ENCODE data around the gene PODXL.
"Not testable (repeated sequence)": the region's sequence is repeated elsewhere in the genome, so short reads cannot be mapped to it uniquely, and the experiment has no call there.

PODXL gene

DNA sequence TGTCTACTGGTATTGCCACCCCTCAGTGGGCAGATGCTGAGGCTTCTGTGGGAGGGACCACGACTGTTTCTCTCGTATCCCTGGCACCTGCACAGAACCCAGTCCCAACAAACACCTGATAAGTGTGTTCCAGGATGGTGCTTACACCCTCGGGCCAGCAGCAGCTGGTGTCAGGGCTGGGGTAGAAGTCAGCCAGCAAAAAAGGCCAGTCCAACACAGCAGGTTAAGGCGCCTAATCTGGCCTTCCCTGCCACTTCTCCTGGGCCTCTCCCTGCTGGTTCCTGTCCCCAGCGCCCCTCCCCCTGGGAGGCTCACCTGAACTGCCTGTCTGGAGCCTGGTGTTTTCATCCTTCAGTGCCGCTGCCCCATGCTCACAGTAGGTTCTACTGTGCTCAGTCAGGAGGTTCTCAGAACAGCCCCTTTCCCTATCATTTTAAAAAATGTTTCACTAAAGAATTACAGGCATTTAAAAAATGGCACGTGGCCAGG lies 20.0 kb downstream of the PODXL start:
- DNase-seq: no peak

DNA sequence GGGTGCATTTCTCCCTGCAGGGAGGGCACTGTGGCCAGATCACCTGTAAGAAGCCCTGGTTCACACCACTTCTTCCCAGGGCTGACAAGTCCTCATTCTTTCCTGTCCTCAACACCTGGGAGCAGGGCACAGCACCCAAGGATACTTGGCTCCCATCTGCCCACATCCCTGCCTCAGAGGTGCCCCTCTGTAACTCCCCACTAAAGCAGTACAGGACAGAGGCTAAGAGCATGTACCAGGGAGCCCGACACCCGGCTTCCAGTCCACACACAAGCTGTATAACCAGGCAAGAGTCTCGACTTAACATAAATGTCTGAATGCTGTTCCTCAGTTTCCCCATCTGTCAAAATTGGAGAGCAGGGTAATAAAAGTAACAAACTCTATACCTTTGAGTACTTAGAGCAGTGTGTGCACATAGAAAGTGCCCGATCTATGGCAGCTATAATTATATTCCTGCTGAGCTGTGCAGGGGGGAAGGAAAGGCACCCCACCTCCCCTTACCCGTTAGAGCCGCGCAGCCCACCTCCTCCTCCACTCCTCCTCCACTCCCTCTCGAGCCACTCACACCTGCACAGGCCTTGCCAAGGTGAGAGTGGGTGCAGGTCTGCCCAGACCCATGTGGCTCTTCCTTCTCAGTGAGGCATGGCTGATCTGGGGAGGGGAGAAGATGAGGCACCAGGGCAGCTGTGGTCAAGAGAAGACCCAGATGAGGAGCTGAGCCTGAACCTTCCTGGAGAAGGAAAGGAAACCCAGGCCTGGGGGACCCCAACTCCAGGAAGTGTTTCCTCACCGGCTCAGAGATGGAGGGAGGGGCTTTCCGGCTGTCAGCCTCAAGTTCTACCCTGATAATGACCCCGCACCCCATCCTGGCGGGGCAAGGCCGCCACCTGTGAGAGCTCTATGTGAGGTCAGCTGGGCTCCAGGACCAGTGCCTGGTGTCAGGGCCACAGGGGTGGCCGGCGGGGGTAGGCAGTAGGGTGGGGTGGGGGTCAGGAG lies 22.6 kb downstream of the PODXL start:
- DNase-seq: no peak

DNA sequence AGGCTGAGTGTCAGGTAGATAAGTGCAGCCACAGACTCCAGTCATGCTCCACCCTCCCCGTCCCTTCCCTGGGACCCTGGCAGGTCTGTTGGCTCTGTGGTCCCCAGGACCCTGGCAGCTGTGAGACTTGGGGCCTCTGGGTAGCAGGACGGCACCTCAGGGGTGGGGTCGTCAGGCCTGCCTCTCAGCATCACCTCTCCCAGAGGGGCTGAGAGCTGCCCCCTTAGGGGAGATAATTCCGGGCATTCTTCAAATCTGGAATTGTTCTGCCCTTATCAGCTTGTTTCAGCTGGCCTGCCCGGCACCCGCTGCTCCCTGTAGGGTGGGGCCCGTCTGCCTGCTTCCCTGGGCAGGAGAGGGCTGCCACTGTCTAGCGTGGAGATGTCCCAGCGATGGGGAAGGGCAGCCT lies 23.3 kb downstream of the PODXL start:
- no peak for DNase-seq

DNA sequence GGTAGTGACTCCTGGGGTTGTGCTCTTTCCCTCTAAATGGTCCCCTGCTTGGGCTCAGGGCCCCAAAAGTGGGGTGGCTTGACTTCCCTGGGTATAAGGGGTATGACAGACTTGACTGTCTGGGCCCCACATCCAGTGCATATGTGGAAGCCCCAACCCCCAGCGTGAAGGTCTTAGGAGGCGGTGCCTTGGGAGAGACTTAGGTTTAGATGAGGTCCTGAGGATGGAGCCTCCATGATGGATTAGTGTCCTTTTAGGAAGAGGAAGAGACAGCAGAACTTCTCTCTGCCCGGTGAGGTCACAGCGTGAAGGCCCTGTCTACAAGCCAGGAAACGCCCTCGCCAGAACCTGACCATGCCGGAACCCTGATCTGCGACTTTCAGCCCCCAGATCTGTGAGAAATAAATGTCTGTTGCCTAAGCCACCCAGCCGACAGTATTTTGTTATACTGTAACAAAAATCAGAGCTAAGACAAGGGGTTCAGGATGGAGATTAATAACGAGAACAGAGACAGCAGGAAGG lies 23.8 kb downstream of the PODXL start:
- DNase-seq: no peak

DNA sequence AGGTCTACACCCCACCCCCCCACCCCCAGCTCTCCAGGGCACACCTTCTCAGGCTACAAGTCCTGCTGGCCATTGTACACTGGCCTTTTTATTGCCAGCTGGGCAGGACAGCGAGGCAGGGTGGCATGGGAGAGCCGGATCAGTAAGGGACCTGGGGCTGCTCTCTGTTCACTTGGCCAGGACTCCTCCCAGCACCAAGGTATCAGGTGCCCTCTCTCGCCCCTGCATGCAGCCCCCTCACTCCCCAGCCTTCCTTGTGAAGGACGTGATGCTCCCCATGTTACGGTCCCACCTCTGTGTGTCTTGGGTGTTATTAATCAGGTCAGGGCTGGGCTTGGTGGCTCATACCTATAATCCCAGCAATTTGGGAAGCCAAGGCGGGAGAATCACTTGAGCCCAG lies 26.3 kb downstream of the PODXL start:
- DNase-seq: no peak

DNA sequence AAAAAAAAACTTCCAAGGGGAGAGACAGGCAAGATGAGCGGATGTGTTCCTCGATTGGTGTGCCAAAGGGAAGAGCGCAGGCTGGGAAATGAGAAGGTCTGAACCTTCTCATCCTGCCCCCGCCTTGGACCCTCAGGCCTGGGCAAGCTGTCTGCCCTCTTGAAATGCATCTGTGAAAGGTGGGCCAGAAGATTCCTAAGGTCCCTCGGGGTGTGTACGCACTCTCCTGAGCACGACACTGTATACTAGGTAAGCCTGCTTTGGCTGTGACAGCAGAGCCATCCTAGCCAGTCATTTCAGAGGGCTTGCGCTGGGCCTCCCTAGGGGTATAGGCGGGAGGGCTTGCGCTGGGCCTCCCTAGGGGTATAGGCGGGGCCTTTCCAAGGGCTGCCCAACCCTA lies 26.8 kb downstream of the PODXL start:
- DNase-seq: no peak

DNA sequence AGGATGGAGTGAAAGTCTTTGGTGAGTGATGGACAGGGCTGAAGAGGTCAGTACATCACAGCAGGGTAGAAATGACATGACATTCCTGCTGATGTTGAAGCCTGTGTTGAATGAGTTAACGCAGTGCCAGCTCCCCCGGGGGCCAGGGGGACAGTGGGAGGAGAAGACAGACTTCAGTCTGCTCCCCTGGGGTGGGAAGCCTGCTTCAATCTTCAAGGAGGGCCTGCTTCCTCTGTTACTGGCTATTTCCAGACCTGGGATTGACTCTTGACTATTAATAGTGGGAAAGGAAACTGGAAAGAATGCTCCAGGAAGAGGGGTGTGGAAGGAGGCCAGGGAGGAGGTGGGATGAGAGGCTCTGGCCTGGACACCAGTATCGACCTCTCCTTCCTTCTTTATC lies 27.2 kb downstream of the PODXL start:
- DNase-seq: no peak

DNA sequence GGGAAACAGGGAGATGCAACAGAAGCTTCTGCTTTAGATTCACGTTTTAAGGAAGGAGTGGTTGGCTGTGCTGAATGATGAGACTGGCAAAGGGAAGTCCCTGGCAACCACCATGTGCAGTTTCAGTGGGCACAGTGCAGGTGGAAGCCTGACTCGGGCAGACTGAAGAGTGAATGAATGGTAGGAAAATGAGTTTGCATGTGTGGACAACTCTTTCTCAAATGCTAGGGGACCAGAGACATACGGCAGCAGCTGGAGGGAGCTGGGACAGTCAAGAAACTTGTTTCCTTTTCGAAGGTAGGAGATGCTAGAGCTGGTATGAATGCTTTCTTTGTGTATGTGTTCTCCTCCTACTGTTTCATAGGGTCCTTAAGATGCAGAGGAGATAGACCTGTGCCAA lies 29.0 kb downstream of the PODXL start:
- DNase-seq: no peak

DNA sequence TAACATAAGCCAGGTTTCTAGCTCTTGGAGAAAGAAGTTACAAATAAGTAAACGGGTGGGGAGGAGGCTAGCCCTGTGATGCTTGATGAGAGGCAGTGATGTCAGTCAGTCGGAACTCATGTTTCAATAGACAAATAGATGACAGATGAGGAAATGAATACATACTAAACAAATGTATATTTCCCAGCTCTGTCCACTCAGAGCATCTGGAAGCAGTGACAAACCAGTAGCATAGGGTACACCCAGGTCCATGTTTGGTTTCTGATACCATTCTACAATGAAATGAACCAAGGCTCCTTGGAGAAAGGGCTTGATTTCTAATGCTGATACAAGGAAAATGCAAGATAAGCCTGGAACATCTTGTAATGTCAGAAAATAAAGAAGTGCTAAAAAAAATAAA lies 30.6 kb downstream of the PODXL start:
- DNase-seq: no peak

DNA sequence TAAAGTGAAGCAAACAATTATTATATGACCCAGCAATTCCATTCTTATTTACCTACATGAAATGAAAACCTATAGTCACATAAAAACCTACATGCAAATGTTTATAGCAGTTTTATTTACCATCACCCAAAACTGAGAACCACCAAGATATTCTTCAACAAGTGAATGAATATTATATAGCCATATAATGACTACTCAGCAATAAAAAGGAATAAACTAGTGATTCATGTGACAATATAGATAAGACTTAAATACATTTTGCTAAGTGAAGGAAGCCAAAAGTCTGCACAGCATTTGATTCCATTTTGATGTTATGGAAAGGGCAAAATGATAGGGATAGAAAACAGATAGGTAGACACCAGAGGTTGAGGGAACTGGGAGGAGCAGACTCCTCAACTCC lies 31.7 kb downstream of the PODXL start:
- no peak for DNase-seq

DNA sequence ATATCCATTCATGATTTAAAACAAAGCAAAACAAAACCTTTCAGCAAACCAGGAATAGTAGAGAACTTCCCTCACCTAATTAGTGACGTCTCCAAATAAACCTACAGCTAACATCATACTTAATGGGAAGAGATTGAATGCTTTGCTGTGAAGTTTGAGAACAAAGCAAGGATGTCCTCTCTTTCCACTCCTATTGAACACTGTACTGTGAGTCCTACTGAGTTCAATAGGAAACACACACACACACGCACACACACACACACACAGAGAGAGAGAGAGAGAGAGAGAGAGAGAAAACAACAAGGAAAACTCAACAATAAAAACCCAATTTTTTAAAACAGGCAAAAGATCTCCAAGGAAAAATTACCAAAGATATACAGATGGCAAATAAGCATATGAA lies 32.3 kb downstream of the PODXL start:
- no peak for DNase-seq

DNA sequence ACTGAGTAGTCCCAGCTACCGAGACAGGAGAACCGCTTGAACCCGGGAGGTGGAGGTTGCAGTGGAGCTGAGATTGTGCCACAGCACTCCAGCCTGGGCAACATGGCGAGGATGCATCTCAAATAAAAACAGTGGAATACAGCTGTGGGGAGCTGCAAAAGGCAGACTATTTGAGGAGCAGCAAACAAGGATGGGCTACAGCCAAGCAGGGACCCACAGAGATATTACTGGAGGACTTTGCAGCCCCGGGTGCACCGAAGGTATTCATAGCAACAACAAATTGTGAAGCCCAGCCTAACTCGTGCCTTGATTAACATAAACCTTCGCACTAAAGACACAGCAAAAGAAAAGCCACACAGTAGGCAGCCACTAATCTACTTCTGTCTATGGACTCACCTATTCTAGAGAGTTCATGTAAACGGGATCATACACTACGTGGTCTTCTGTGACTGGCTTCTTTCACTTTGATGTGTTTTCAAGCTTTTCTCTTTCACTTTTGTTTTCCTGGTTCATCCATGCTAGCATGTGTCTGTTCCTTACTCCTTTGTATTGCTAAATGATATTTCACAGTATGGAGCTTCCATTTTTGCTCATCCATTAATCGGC lies 34.0 kb downstream of the PODXL start:
- DNase-seq: peak; percentile 22

DNA sequence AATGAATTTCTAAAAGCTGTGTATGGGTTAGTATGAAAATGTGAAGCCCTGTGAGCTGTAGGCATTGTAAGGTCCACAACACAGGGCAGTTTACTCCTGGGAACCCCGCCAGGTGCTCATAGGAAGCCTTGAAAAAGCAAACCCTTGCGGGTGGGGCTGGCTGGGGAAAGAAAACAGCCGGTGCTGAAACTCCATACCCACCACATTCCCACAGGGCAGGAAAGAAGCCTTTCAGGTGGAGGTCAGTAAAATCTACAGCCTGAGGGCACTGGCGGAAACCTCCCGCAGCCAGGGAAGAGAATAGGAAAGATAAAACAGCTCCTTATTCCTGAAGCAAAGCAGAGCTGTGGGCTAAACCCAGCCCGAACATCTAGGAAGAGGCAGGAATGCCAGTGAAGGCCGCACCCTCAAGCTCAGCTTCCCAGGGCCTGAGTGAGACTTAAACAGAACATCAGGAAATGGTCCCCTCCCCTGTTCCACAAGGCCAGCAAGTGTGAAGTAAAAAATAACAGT lies 34.7 kb downstream of the PODXL start:
- DNase-seq: no peak

DNA sequence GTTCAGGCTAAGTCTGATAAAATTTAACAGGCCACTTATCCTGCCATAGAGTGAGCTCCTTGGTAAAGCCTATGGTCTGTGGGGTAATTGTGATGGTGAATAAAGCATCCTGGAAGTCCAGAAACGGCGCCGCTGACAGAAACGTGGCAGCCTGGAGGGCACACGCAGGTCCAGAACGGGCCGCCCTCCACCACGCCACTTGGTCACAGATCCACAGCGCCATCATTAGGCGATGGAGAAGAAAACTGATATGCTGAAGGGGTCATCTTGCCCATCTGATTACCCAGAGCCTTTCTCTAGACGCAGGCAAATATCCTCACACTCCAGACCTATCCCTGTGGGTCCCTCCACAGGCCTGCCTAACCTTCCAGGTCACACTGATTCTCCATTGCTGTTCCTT lies 37.8 kb downstream of the PODXL start:
- no peak for DNase-seq

DNA sequence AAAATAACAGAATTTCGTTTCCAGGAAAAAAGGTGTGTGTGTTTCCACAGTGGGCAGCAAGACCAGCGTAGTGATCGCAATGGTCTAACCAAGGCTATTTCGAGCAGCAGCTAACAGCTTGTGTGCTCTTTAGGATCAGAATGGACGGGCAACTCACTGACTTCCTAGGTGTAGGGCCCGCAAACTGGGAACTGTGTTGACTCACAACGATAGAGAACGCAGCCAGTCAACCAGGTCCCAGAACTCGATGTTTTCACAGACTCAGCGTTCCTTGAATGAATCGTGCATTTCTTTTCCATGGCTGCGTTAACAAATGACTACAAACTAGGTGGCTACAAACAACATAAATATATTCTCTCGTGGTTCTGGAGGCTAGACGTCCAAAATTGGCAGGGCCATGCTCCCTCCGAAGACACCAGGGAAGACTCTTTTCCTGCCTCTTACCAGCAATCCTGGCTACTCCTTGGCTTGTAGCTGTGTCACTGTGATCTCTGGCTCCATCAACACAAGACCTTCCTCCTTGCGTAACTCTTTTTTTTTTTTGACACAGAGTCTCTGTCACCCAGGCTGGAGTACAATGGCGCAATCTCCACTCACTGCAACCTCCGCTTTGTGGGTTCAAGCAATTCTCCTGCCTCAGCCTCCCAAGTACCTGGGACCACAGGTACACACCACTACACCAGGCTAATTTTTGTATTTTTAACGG lies 39.1 kb downstream of the PODXL start:
- DNase-seq: no peak

DNA sequence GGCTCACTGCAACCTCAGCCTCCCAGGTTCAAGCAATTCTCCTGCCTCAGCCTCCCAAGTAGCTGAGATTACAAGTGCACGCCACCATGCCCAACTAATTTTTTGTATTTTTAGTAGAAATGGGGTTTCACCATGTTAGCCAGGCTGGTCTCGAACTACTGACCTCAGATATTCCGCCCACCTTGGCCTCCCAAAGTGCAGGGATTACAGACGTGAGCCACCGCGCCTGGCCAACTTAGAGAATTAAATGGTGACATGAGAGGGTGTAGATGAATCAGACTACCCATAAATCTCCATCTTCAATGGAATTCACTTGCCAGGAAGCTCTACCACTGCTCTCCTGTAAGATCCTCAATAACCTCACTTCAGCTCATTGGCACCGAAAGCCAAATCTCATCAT lies 41.0 kb downstream of the PODXL start:
- DNase-seq: not testable (repeated sequence)

DNA sequence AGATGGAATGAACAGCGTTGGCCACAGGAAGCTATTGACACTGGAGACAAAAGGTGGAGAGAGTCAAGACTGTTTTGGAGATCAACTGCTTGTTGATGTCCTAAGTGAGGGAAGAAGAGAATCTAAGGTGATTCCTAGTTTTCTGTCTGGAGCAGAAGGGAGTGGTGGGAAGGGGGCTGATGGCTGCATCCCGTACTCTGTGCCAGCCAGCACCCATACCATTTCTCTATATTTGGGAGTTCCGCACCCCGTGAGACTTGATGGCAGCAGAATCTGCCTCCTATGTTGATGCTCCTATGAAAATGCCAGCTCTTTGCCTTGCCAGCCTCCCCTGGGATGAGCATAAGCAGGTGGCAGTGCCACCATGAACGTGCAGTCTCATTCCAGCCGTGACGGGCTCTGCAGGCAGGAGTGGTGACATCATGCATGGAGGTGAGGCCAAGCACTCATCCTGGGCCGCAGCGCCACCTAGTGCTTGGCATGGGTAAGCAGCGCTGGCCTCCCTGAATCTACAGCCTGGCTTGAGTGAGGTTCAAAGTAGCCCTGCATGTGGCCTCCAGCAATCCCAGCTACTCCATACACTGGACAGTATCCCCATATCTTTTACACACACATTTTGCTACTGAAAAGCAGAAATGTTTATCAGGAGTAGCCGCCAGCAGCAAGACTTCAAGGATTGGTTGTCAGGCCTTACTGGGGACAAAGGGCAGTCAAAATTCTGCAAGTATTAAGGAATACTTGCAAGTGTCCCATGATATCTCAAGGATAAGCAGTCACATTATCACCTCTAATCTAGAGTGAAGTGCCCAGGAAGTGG lies 43.0 kb downstream of the PODXL start:
- DNase-seq: peak; percentile 70

DNA sequence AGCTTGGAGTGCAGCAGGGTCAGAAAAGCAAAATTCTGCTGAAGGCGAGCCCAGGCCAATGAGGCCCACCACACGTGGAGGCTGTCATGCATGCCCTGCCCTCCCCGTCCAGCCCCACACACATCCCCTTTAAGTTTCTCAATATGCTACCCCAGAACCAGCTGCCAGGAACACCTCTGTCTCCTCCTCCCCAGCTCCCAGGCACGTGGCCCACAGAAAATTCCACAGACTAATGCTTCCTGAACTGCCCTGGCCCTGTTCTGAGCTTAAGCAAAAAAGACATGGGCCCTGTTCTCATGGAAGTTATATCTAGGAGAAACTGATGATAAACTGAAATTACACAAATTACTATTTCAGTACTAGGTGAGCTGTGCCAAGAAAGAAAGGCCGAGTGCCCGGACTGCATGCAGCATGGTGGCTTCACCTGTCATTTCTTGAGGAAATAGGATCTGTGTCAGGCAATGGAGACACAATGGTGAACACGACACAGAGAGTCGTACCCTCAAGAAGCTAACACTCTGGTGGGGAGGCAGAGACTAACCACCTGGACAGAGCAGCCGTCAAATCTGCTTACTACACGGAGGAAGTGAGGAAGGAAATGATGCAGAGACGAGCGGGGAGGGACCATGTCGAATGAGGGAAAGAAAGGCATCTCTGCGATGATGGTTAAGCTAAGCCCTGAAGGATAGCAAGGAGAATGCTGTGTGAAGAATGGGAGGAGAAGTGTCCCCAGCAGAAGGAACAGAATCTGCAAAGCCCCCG lies 44.5 kb downstream of the PODXL start:
- DNase-seq: no peak

DNA sequence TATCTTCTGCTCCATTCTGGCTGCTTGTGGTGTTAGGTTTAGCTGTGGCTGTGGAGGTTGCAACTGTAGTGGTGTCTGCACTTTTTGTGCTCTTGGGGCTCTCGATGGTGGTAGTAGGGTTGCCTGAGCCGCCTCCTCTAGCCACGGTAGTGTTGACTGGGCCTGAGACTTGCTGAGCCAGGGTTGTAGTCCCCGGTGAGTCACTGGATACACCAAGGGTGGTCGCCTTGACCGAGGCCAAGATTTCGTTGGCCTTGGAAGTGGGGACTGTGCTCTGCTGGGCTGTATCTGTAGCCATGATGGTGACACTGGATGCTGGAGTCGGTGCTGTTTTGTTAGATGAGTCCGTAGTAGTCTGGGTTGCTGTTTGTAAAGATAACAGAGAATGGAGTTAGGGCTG lies 45.4 kb downstream of the PODXL start:
- DNase-seq: no peak

DNA sequence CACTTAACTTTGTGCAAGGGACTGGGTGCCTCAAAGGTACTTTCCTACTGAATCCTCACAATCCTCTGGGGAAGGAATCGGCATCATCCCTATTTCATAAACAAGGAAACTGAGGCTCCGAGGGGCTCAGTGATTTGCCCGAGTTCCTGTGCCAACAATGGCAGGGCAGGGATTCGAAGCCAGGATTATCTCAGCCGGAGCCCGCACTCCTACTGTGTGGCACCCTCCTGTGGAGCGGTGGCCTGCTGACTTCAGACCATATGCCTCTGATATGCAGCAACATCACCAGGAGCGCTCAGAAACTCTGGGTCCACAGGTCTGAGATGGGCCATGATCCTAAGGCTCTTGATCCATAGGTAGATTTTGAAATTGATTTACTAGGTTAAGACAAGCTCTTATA lies 46.6 kb downstream of the PODXL start:
- no peak for DNase-seq

DNA sequence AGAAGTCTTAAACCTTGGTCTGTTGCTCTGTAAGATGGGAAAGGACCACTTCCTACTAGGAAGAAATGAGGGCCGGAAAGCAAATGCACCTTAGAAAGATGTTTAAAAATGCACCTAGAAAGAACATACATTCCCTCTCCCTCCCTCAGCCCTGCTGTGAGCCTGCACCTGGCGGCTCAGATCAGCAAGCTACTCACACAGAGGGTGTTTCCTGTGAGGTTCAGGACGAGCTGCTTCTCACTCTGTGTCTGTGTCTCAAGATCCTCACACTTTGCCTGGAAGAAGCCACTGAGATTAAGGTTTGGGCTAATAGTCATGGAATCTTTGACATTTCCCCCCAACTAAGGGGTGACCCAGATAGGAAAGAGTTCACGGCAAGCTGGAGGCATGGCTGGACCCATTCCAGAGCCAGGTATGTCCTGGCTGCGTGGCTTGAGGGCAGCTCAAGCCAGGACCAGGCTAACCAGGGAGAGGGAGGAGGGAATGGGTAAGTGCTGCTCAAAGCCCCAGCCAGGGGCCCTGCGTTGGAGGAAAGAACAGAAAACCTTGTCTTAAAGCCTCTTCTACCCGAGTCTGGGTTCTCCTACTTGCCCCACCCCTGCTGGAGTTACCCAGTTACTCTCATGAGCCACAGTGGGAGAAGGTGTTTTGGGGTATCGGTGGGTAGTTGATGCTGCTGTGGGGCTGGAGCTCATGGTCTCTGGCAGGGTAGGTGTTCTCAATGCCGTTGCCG lies 47.5 kb downstream of the PODXL start:
- no peak for DNase-seq
